ENCODE data around the gene GABRP. TPM values are rescaled to one million over a fixed set of nuclear protein-coding genes. Genes with fewer than 3 reads are reported as not detected.

Gene GABRP
- total and polyA plus RNA-seq, 2 experiments from 2014 or later = 3.6 to 6.3 TPM

DNA sequence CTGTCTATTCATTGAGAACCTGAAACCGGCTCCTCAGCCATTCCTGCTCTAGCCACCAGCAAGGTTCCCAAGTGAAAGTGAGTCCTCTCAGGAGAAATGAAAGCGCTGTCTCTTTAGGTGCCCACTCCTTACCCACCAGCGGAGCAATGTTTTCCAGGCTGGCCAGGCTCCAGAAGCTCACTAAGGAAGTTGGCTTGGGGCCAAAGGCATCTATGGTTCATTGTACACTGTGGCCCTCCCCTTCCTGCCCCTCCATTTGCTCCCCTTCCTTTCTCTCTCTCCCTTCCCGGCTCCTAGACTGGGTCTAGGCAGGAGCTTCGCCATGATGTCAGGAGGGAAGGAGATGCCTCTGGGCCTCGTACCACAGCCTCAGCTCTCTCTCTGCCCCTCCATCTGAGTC is 1.1 kb upstream of the GABRP start:
- H3K4me2 ChIP-seq = no peak overlapping the region
- H3F3A ChIP-seq (replicated peaks; ENCODE audit: low read depth) = no peaks in the 10 kb centered on the region
- no peak overlapping the region for H3K27ac Mint-ChIP-seq
- TF ChIP-seq EZH2phosphoT487 (IDR thresholded peaks at IDR 0.05; ENCODE audit: unreplicated experiment) (no peak), ETS1 (IDR thresholded peaks at IDR 0.05) (no peak), NANOG (IDR thresholded peaks at IDR 0.05; ENCODE audit: borderline replicate concordance) (no peak), REST (IDR thresholded peaks at IDR 0.05; ENCODE audit: unreplicated experiment) (no peak), JUNB (IDR thresholded peaks at IDR 0.05; ENCODE audit: unreplicated experiment) (no peak), CTCF (conservative IDR thresholded peaks at IDR 0.05; ENCODE audit: low read depth in 2 of 2) (no peak), CREB1 (CRISPR knock-in tag; IDR thresholded peaks at IDR 0.05; ENCODE audit: low read depth) (no peak), ZNF114 (CRISPR knock-in tag; IDR thresholded peaks at IDR 0.05) (no peak), ZNF331 (CRISPR knock-in tag; IDR thresholded peaks at IDR 0.05; ENCODE audit: low read depth) (no peak), EZH2 (IDR thresholded peaks at IDR 0.05; ENCODE audit: low read depth, unreplicated experiment) (no peak)
- peaks cover 5% of the 10 kb centered on the region; the same call in 2 of the 3 replicates for H3K4me1 Mint-ChIP-seq
- no peak overlapping the region for H3K27ac ChIP-seq (ENCODE audit: low read depth)
- no peak overlapping the region for H2AFZ ChIP-seq
- 0 out of 2 replicates have a peak, but pooled peaks cover 3% of the 10 kb centered on the region for H3K4me1 ChIP-seq (ENCODE audit: insufficient read depth)
- H3K4me3 ChIP-seq = no peak overlapping the region
- ATAC-seq (no peak), DNase-seq (ENCODE audit: low spot score) (no peak)
- no peaks in the 10 kb centered on the region for H3K79me2 ChIP-seq (replicated peaks; ENCODE audit: insufficient read depth)
- no peaks in the 10 kb centered on the region; the same call in 1 of the 2 replicates for H3K36me3 ChIP-seq (ENCODE audit: insufficient read depth)
- H3K4me3 Mint-ChIP-seq = no peak overlapping the region
- H3K27me3 Mint-ChIP-seq (ENCODE audit: insufficient read depth, low read depth, poor library complexity) = peaks cover 8% of the 10 kb centered on the region
- no peaks in the 10 kb centered on the region; the same call in 2 of the 3 replicates for H3K36me3 Mint-ChIP-seq (ENCODE audit: low read depth)
- H4K20me1 ChIP-seq (replicated peaks; ENCODE audit: insufficient read depth) = no peaks in the 10 kb centered on the region
- no peaks in the 10 kb centered on the region for H3K27me3 ChIP-seq (ENCODE audit: insufficient read depth)
- H3K9me2 ChIP-seq (ENCODE audit: insufficient read depth) = peaks cover 15% of the 10 kb centered on the region; the same call in 1 of the 2 replicates
- no peaks in the 10 kb centered on the region for H3K9me3 Mint-ChIP-seq

Measured in GM23338 (cell line).